ENCODE measurements around the gene FDX1. TPM values are rescaled to one million over a fixed set of nuclear protein-coding genes. Genes with fewer than 3 reads are reported as not detected.

The FDX1 gene
- polyA plus RNA-seq, 1 donor from 2014 or later = 14.3 TPM

- H3K9me2 ChIP-seq (ENCODE audit: insufficient read depth, low read length) = no peaks in the 10 kb centered on the region
- H3K9ac ChIP-seq (ENCODE audit: low read length) = no peak overlapping the region
Observed at GRCh38 chr11:110445437-110445836, 15.7 kb downstream of the FDX1 start.

GRCh38 chr11:110446061-110446460 lies 16.3 kb downstream of the FDX1 start:
- H3K4me2 ChIP-seq (ENCODE audit: low read length) = no peak overlapping the region
- no peaks in the 10 kb centered on the region for H4K20me1 ChIP-seq (ENCODE audit: insufficient read depth)
- H3K9ac ChIP-seq (ENCODE audit: low read length) = no peak overlapping the region
- no peaks in the 10 kb centered on the region for H3F3A ChIP-seq (ENCODE audit: insufficient read depth, low read length, poor library complexity, severe bottlenecking)
- H3K4me3 ChIP-seq (ENCODE audit: low read length) = no peak overlapping the region
- no peaks in the 10 kb centered on the region for H3K36me3 ChIP-seq (ENCODE audit: insufficient read depth, low read length)
- no peaks in the 10 kb centered on the region for H3K9me2 ChIP-seq (ENCODE audit: insufficient read depth, low read length)
- no peaks in the 10 kb centered on the region for H3K27me3 ChIP-seq (ENCODE audit: insufficient read depth, low read depth, low read length)
- no peak overlapping the region for H3K27ac ChIP-seq (ENCODE audit: low read length)
- H3K9me3 ChIP-seq (ENCODE audit: low read length) = peaks cover 1% of the 10 kb centered on the region
- peaks cover 6% of the 10 kb centered on the region for H3K79me2 ChIP-seq (replicated peaks; ENCODE audit: insufficient read depth, low read length)
- H2AFZ ChIP-seq (ENCODE audit: low read depth, low read length) = no peak overlapping the region
- TF ChIP-seq, protein P1, sequence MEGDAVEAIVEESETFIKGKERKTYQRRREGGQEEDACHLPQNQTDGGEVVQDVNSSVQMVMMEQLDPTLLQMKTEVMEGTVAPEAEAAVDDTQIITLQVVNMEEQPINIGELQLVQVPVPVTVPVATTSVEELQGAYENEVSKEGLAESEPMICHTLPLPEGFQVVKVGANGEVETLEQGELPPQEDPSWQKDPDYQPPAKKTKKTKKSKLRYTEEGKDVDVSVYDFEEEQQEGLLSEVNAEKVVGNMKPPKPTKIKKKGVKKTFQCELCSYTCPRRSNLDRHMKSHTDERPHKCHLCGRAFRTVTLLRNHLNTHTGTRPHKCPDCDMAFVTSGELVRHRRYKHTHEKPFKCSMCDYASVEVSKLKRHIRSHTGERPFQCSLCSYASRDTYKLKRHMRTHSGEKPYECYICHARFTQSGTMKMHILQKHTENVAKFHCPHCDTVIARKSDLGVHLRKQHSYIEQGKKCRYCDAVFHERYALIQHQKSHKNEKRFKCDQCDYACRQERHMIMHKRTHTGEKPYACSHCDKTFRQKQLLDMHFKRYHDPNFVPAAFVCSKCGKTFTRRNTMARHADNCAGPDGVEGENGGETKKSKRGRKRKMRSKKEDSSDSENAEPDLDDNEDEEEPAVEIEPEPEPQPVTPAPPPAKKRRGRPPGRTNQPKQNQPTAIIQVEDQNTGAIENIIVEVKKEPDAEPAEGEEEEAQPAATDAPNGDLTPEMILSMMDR (IDR thresholded peaks at IDR 0.05; ENCODE audit: poor library complexity, severe bottlenecking) = no peak
- TF ChIP-seq EP300 (conservative IDR thresholded peaks at IDR 0.05; ENCODE audit: poor library complexity, severe bottlenecking) = no peak
- no peak for TF ChIP-seq EZH2 (IDR thresholded peaks at IDR 0.05; ENCODE audit: borderline replicate concordance, insufficient read depth, low read length, poor library complexity, severe bottlenecking)
- TF ChIP-seq MXI1 (conservative IDR thresholded peaks at IDR 0.05; ENCODE audit: poor library complexity, severe bottlenecking) = no peak
- no peak for TF ChIP-seq RAD21 (conservative IDR thresholded peaks at IDR 0.05)
- no peak for TF ChIP-seq TAF1 (IDR thresholded peaks at IDR 0.05; ENCODE audit: low read depth)
- no peak for TF ChIP-seq SMC3 (conservative IDR thresholded peaks at IDR 0.05; ENCODE audit: poor library complexity)
- TF ChIP-seq POLR2AphosphoS5 (IDR thresholded peaks at IDR 0.05) = no peak

More at GRCh38 chr11:110445437-110445836, 15.7 kb downstream of the FDX1 start:
- Histone ChIP-seq H3K79me2 (replicated peaks; ENCODE audit: insufficient read depth, low read length) (peaks cover 8% of the 10 kb centered on the region), H3K9me3 (ENCODE audit: low read length) (peaks cover 2% of the 10 kb centered on the region), H3K27ac (ENCODE audit: low read length) (no peak overlapping the region), H4K20me1 (ENCODE audit: insufficient read depth) (no peaks in the 10 kb centered on the region), H3K27me3 (ENCODE audit: insufficient read depth, low read depth, low read length) (no peaks in the 10 kb centered on the region), H2AFZ (ENCODE audit: low read depth, low read length) (no peak overlapping the region), H3K36me3 (ENCODE audit: insufficient read depth, low read length) (peaks cover 2% of the 10 kb centered on the region), H3K4me2 (ENCODE audit: low read length) (no peak overlapping the region), H3K4me3 (ENCODE audit: low read length) (no peak overlapping the region), H3F3A (ENCODE audit: insufficient read depth, low read length, poor library complexity, severe bottlenecking) (no peaks in the 10 kb centered on the region)
- TF ChIP-seq MXI1 (conservative IDR thresholded peaks at IDR 0.05; ENCODE audit: poor library complexity, severe bottlenecking) (no peak), SMC3 (conservative IDR thresholded peaks at IDR 0.05; ENCODE audit: poor library complexity) (no peak), POLR2AphosphoS5 (IDR thresholded peaks at IDR 0.05) (no peak), EZH2 (IDR thresholded peaks at IDR 0.05; ENCODE audit: borderline replicate concordance, insufficient read depth, low read length, poor library complexity, severe bottlenecking) (no peak), RAD21 (conservative IDR thresholded peaks at IDR 0.05) (no peak), TAF1 (IDR thresholded peaks at IDR 0.05; ENCODE audit: low read depth) (no peak), REST (IDR thresholded peaks at IDR 0.05; ENCODE audit: borderline replicate concordance) (no peak), EP300 (conservative IDR thresholded peaks at IDR 0.05; ENCODE audit: poor library complexity, severe bottlenecking) (no peak)
- TF ChIP-seq, protein P1 (IDR thresholded peaks at IDR 0.05; ENCODE audit: poor library complexity, severe bottlenecking) = no peak

All from neural cell (in vitro differentiated cells).